Left hindlimb (tissue), 1 donor: Measurements from ENCODE around the gene HHIPL2.
"Not testable (repeated sequence)": the region's sequence is repeated elsewhere in the genome, so short reads cannot be mapped to it uniquely, and the experiment has no call there.

Experiments
- DNase-seq: peaks from one replicate; pipeline ENCODE4 v3.0.0-alpha.2; 2018

Gene HHIPL2

DNA sequence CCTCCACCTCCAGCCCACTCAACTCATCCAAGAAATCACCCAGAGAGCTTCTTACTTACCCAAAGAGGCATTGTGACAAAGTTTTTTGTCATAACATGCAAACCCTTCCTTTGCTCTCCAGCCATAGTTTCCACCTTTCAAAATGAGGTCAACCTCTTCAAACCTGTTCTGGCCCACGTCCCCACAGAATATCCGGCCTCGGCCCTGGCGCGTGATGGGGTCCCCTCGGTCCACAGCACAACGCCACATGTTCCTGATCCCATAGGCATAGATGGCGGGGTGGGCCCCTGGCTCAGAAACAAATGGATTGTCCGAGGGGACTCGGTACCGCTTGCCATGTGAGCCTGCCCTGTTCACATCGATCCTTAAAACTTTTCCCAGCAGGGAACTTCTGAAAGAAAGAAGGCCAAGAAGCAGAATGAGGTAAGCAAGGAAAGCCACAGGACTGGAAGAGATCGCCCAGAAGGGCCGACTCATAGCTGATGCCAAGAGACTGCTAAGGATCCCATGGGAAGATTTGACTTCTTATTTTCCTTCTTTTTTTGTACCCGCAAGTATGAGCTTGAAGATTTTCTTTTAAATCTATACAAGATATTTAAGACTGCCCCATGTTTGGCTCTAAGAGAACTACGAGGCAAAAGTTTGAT, 7.8 kb downstream of the HHIPL2 start:
- no peak for DNase-seq

DNA sequence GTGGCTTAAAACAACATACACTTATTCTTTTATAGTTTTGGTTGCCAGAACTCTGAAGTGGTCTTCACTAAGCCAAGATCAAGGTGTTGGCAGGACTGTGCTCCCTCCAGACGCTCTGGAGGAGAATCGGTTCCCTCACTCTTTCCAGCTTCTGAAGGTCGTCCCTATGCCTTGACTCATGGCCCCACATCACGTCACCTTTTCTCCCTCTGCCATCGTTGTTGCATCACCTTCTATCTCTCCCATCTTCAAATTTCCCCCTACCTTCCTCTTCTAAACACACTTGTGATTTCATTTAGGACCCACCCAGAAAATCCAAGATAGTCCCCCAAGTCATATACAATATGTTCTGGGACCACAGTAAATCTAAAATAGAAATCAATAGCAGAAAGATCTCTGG, 12.4 kb downstream of the HHIPL2 start:
- no peak for DNase-seq

DNA sequence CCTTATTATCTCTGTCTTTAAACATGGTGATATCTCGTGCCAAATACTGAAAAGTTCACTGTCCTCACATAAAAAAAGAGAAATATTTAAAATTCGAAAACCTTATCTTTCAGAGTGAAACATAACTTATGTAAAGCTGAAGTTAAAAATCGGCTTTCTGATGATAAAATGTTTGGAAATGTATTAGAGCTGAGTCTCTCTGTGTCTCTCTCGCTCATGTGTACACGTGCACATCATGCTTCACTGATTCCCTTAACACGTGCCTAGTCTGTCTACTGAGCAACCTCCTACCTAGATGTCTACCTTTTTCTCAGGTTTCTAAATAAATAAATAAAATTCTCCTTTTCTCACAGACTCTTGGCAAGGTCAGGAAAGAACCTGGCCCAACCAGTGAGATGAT, 17.1 kb downstream of the HHIPL2 start:
- DNase-seq = no peak

DNA sequence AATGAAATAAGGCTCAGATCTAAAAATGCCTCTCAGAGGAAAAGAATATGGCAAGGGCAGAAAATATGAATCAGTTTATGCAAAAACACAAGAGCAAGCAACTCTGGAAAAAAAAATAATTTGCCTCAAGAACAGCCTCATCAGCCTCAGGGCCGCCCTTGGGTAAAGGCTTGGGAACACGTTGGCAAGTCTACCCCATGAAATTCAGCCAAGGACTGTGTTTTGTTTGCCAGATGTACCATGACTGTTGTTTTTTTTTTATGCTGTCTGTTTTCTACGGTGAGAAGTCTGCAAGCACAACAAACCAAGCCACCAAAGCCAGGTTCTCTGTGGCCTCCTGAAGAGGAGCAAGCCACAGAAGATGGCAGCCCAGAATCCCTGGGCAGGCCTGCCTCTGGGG, 18.0 kb downstream of the HHIPL2 start:
- DNase-seq = no peak

DNA sequence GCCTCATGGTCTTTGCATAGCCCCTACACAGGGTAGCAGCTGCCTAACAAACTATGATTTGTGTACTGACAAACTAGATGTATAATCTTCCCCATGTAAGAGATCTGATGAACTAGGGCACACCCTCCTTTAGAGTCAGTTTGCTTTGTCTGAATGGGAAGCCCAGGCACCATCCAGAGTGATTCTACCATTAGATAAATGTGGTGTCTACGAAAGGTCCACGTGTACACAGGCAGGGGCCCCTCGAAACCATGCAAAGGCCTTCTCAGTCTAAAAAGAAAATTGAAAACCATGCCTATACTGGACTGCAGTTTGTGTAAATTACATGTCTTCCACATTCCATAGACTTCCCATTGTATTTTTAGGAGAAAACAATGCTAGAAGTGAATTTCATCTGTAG, 18.7 kb downstream of the HHIPL2 start:
- no peak for DNase-seq

- no peak for DNase-seq
Measured at GRCh38 chr1:222525951-222526350, 22.0 kb downstream of the HHIPL2 start.

GRCh38 chr1:222523852-222524251, 24.1 kb downstream of the HHIPL2 start:
- no peak for DNase-seq

DNA sequence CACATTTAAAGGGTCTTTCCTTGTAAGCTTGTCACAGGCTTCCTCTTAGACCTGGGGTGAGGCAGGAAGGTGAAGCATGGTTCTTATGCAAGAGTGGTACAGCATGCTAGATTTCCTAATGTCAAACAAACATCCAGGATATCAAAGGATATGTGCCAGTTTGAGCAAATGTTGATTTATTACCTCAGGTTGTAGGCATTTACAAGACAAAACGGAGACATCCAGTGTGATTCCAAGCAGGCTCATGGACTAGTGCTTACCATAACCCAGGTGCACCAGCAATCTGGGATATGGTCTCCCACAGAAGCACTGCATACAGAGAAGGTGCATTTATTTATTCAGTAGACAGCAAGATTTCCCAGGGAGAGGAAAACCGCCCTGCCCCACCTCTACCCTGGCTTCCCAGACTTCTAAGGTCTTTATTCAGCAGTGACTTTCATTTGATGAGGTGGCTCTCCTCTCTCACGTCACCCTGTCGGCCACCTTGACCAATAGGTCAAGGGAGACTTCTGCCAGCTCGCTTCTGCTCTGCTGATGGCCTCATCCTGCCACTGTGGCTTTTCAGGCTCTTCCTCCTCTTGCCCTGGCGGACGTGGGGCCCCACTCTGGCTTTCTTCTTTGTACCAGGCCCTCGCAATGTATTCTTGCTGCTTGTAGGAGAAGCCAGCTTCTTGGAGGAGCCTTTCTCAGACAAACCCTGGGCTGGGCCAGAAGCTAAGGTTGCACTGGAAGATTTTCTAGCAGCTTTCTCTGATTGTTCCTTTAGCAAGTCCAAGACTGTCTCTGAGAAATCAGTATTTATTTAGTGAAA, 25.6 kb downstream of the HHIPL2 start:
- DNase-seq = no peak

DNA sequence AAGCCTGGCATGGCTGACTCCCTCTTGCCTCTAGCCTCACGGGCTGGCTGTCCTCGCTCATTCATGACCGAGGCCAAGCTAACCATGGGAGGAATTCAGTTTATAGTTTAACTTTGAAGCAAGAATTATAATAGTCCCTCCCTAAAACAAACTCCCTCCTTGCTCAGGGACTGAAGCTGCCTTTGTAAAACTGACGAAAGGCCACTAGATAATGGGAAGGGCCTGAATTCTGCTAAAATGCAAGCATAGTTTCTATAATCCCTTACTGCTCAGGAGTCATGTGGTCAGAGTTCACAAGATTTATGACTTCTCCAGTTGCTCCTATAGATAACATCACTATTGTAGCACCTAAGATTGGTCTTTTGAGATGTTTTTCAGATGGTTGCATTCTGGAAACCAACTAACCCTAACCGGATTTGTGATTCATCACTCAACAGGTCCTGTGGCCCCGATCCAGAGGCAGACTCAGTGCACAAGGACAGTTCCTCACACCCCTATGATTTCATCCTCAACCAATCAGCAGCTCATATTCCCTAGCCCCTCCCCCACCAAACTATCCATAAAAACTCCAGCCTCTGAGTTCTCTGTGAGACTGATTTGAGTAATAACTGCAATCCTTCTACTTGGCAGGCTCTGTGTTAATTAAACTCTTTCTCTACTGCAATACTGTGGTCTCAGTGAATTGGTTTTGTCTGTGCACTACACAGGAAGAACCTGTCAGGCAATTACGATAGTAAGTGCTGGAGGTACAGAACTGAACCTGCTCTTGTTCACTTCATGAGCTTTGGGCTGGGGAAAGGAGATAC, 26.4 kb downstream of the HHIPL2 start:
- no peak for DNase-seq

GRCh38 chr1:222489496-222489895, 58.4 kb downstream of the HHIPL2 start:
- DNase-seq = not testable (repeated sequence)

DNA sequence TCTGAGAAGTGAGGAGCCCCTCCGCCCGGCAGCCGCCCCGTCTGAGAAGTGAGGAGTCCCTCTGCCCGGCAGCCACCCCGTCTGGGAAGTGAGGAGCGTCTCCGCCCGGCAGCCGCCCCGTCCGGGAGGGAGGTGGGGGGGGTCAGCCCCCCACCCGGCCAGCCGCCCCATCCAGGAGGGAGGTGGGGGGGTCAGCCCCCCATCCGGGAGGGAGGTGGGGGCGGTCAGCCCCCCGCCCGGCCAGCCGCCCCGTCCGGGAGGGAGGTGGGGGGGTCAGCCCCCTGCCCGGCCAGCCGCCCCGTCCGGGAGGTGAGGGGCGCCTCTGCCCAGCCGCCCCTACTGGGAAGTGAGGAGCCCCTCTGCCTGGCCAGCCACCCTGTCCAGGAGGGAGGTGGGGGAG, 60.1 kb downstream of the HHIPL2 start:
- DNase-seq = not testable (repeated sequence)

DNA sequence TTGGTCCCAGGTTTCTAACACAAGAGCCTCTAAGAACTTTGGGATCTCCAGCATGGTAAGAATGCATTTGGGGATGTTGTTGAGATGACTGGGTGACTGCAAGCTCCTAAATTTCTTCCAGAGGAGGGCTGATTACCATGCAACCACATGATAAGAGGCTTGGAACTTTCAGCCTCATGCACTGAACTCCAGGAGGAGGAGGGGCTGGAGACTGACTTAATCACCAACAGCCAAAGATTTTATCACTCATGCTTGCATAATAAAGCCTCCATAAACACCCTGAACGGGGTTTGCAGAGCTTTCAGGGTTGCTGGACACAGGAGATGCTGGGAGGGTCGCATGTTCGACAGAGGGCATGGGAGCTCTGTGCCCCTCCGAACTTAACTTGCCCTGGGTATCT, 63.9 kb downstream of the HHIPL2 start:
- not testable (repeated sequence) for DNase-seq

- not testable (repeated sequence) for DNase-seq
Measured at GRCh38 chr1:222479567-222479966, 68.3 kb downstream of the HHIPL2 start.

DNA sequence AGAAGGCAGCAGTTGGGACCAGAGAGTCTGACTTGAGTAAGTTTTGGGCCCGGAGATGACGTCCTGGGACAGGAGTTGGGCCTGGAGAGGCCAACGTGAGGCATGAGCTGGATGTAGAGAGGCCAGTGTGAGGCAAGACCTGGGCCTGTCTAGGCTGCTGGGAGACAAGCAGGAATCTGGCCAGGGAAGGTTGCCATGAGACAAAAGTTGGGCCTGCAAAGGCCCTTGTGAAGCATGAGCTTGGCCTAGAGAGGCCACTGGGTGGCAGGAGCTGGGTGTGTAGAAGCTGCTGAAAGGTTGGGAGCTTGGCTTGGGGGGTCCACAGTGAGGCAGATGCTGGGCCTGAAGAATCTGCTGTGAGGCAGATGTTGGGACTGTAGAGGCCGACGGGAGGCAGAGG, 71.5 kb downstream of the HHIPL2 start:
- DNase-seq = not testable (repeated sequence)

- not testable (repeated sequence) for DNase-seq
Measured at GRCh38 chr1:222473717-222474116, 74.2 kb downstream of the HHIPL2 start.

GRCh38 chr1:222472776-222473540, 74.9 kb downstream of the HHIPL2 start:
- DNase-seq = not testable (repeated sequence)
